Glomerular endothelial cell (primary cell): ENCODE data around the gene ITGAX. TPM values are rescaled to one million over a fixed set of nuclear protein-coding genes. Genes with fewer than 3 reads are reported as not detected.

Source experiments
- DNase-seq: peaks from one replicate; pipeline ENCODE4 v3.0.0-alpha.2; 2011; ENCODE audit warnings: low read depth, low spot score; ENCODE audit errors: extremely low read depth
- total RNA-seq: library from RNA; depleted of rRNA; stranded (reverse); fragments of >200 nt; gene quantifications from 2 replicates; pipeline ENCODE4 v1.2.3, GENCODE V29; 2015

Gene ITGAX
- total RNA-seq, 1 donor from 2014 or later = 0.23 TPM

GRCh38 chr16:31371619-31372484 lies 16.9 kb downstream of the ITGAX start:
- DNase-seq = no peak

- no peak for DNase-seq
Measured at GRCh38 chr16:31373235-31373634, 18.3 kb downstream of the ITGAX start.

- DNase-seq = no peak
Measured at GRCh38 chr16:31375231-31375630, 20.3 kb downstream of the ITGAX start.

- no peak for DNase-seq
Measured at GRCh38 chr16:31376705-31377104, 21.7 kb downstream of the ITGAX start.

GRCh38 chr16:31377210-31377903 lies 22.4 kb downstream of the ITGAX start:
- no peak for DNase-seq

GRCh38 chr16:31380201-31380600 lies 25.2 kb downstream of the ITGAX start:
- no peak for DNase-seq

GRCh38 chr16:31382485-31383161 lies 27.6 kb downstream of the ITGAX start:
- DNase-seq = no peak

- no peak for DNase-seq
Measured at GRCh38 chr16:31385680-31386079, 30.7 kb downstream of the ITGAX start.

- DNase-seq = no peak
Measured at GRCh38 chr16:31386157-31386984, 31.4 kb downstream of the ITGAX start.

- DNase-seq = no peak
Measured at GRCh38 chr16:31388535-31388934, 33.6 kb downstream of the ITGAX start.

- DNase-seq = no peak
Measured at GRCh38 chr16:31390504-31391041, 35.6 kb downstream of the ITGAX start.

- no peak for DNase-seq
Measured at GRCh38 chr16:31393056-31393455, 38.1 kb downstream of the ITGAX start, which contains the start of gene ITGAD. Gene ITGAD, plus strand, starts transcription at chr16:31393335. Its CDS starts 26 bp downstream, at chr16:31393361.

GRCh38 chr16:31395647-31396046 lies 40.7 kb downstream of the ITGAX start:
- DNase-seq = no peak

- DNase-seq = no peak
Measured at GRCh38 chr16:31397096-31397660, 42.2 kb downstream of the ITGAX start.

GRCh38 chr16:31397701-31398100 lies 42.7 kb downstream of the ITGAX start:
- DNase-seq = no peak

GRCh38 chr16:31400191-31400590 lies 45.2 kb downstream of the ITGAX start:
- no peak for DNase-seq

- no peak for DNase-seq
Measured at GRCh38 chr16:31401436-31401835, 46.5 kb downstream of the ITGAX start.

- no peak for DNase-seq
Measured at GRCh38 chr16:31402687-31403086, 47.7 kb downstream of the ITGAX start.

- no peak for DNase-seq
Measured at GRCh38 chr16:31403590-31404352, 48.8 kb downstream of the ITGAX start.
